PC-3 (cell line): ENCODE measurements around the gene PIK3IP1. TPM values are rescaled to one million over a fixed set of nuclear protein-coding genes. Genes with fewer than 3 reads are reported as not detected.

Experiments
- ATAC-seq: fragments of 200-7000 bp; cut with Tn5 transposase; 2 replicates; pipeline ENCODE4 v1.9.1; 2020; ENCODE audit warnings: mild to moderate bottlenecking, moderate library complexity
- BruUV-seq: library from RNA; stranded (reverse); fragments of 400-500 nt; replicated peaks from 2 replicates; lab custom pipeline; 2021; lab: Mats Ljungman, UMichigan
- CTCF ChIA-PET: fragments of 300-600 bp; sonication (Branson Sonifier 250); formaldehyde crosslinking; loops from one replicate; lab custom pipeline; 2022; ENCODE audit warnings: antibody characterized with exemption; lab: Charles Lee
- POLR2A ChIA-PET: fragments of 300-600 bp; sonication (Branson Sonifier 250); formaldehyde crosslinking; loops from one replicate; lab custom pipeline; 2022; ENCODE audit warnings: antibody characterized with exemption; ENCODE audit not compliant: unreplicated experiment; lab: Charles Lee
- DNase-seq: peaks from one replicate; pipeline ENCODE4 v3.0.0-alpha.2; 2015
- H2AFZ ChIP-seq: fragments of 300-600 bp; sonication (generic); 2 replicates; pipeline ENCODE4 v1.6.0; 2016; ENCODE audit warnings: antibody characterized with exemption, low read length
- H3F3A ChIP-seq: fragments of 300-600 bp; sonication (generic); one replicate; pipeline ENCODE4 v1.6.0; 2017; ENCODE audit warnings: antibody characterized with exemption, low read length, control low read depth, mild to moderate bottlenecking; ENCODE audit not compliant: unreplicated experiment
- H3K27ac ChIP-seq: fragments of 300-600 bp; sonication (generic); 2 replicates; pipeline ENCODE4 v1.5.1; 2016; ENCODE audit warnings: mild to moderate bottlenecking, low read length
- H3K27me3 ChIP-seq: fragments of 300-600 bp; sonication (generic); 2 replicates; pipeline ENCODE4 v1.6.1; 2016; ENCODE audit warnings: low read length, mixed read lengths
- H3K36me3 ChIP-seq: fragments of 300-600 bp; sonication (generic); 2 replicates; pipeline ENCODE4 v1.6.1; 2016; ENCODE audit warnings: low read depth, mixed run types, low read length, mixed read lengths
- H3K4me1 ChIP-seq: fragments of 300-600 bp; sonication (generic); 2 replicates; pipeline ENCODE4 v1.5.1; 2016; ENCODE audit warnings: low read length; ENCODE audit not compliant: insufficient read depth
- H3K4me2 ChIP-seq: fragments of 300-600 bp; sonication (generic); 2 replicates; pipeline ENCODE4 v1.6.0; 2016; ENCODE audit warnings: low read length
- H3K4me3 ChIP-seq: fragments of 300-600 bp; sonication (generic); 2 replicates; pipeline ENCODE4 v1.5.1; 2016; ENCODE audit warnings: mild to moderate bottlenecking, low read length, mixed read lengths
- H3K79me2 ChIP-seq: fragments of 300-600 bp; sonication (generic); 2 replicates; pipeline ENCODE4 v1.6.1; 2017; ENCODE audit warnings: low read length, mixed read lengths
- H3K9ac ChIP-seq: fragments of 300-600 bp; sonication (generic); 2 replicates; pipeline ENCODE4 v1.6.0; 2016; ENCODE audit warnings: mild to moderate bottlenecking, low read length
- H3K9me2 ChIP-seq: fragments of 300-600 bp; sonication (generic); replicated peaks from 2 replicates; pipeline ENCODE4 v1.6.1; 2016; ENCODE audit warnings: mixed run types, low read length, mixed read lengths
- H3K9me3 ChIP-seq: fragments of 300-600 bp; sonication (generic); 2 replicates; pipeline ENCODE4 v1.6.1; 2016; ENCODE audit warnings: low read length, mixed read lengths
- H4K20me1 ChIP-seq: fragments of 300-600 bp; sonication (generic); 2 replicates; pipeline ENCODE4 v1.6.1; 2016; ENCODE audit warnings: low read length, mixed read lengths
- EZH2 ChIP-seq: fragments of 300-600 bp; sonication (generic); IDR thresholded peaks from one replicate; pipeline ENCODE4 v1.6.1; 2017; ENCODE audit warnings: antibody characterized with exemption, mild to moderate bottlenecking, low read length; ENCODE audit not compliant: unreplicated experiment
- EZH2phosphoT487 ChIP-seq: fragments of 300-600 bp; sonication (generic); IDR thresholded peaks from 2 replicates; pipeline ENCODE4 v1.6.1; 2018; ENCODE audit warnings: mild to moderate bottlenecking, antibody characterized with exemption, low read length, borderline replicate concordance
- intact Hi-C: fragments of 100-400 bp; cut with micrococcal nuclease; formaldehyde crosslinking; loops from 2 replicates; pipeline ENCODE4 v1.9.0; 2023
- total RNA-seq: library from RNA; depleted of rRNA; stranded (reverse); fragments of >200 nt; gene quantifications from 2 replicates; pipeline ENCODE4 v1.2.3, GENCODE V29; 2014
- TF ChIP-seq, protein P1 (sequence below): fragments of 300-600 bp; sonication (generic); conservative IDR thresholded peaks from 2 replicates; pipeline ENCODE4 v1.5.1; 2017; ENCODE audit warnings: antibody characterized with exemption, low read depth, mild to moderate bottlenecking, low read length

PIK3IP1 gene
- total RNA-seq, 1 experiment from 2014 or later, result 1.9 TPM

DNA sequence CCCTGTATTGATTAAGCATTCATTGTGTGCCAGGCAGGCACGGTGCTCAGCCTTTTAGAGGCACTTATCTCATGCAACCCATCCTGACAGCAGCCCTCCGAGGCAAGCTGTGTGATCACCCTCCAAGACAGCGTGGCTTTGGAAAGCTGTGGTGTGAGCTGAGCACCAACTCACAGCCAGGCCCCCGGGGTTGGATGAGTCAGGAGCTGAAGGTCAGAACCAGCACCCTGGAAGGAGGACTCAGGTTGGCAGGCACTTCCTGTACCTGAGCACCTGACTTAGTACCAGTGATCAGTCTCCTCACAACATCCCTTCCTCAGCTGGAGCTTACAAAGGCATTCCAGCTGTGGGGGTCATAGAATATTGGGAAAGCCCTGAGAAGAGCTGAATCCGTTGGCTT lies 44.9 kb upstream of the PIK3IP1 start:
- intact Hi-C loops, result no loop called here
- ChIA-PET CTCF (interaction anchor here (0.6 kb wide), 1 partner anchor 25 kb away, joined by 3 read pairs; no protein-coding TSS in a partner anchor), POLR2A (no interaction called here)
- H3K27me3 ChIP-seq, result no peaks in the 10 kb centered on the region
- H3K79me2 ChIP-seq, result peaks cover 25% of the 10 kb centered on the region
- peaks cover 7% of the 10 kb centered on the region for H3K4me1 ChIP-seq
- H3K9ac ChIP-seq, result no peak overlapping the region
- peaks cover 25% of the 10 kb centered on the region for H3K36me3 ChIP-seq
- ATAC-seq (peak; percentile 73), DNase-seq (peak; percentile 51)
- no peaks in the 10 kb centered on the region for H3K9me2 ChIP-seq
- BruUV-seq, result no TSS peak
- no peaks in the 10 kb centered on the region for H3F3A ChIP-seq
- peaks cover 4% of the 10 kb centered on the region; the same call in 1 of the 2 replicates for H4K20me1 ChIP-seq
- TF ChIP-seq EZH2phosphoT487 (no peak), EZH2 (no peak)
- TF ChIP-seq, protein P1, sequence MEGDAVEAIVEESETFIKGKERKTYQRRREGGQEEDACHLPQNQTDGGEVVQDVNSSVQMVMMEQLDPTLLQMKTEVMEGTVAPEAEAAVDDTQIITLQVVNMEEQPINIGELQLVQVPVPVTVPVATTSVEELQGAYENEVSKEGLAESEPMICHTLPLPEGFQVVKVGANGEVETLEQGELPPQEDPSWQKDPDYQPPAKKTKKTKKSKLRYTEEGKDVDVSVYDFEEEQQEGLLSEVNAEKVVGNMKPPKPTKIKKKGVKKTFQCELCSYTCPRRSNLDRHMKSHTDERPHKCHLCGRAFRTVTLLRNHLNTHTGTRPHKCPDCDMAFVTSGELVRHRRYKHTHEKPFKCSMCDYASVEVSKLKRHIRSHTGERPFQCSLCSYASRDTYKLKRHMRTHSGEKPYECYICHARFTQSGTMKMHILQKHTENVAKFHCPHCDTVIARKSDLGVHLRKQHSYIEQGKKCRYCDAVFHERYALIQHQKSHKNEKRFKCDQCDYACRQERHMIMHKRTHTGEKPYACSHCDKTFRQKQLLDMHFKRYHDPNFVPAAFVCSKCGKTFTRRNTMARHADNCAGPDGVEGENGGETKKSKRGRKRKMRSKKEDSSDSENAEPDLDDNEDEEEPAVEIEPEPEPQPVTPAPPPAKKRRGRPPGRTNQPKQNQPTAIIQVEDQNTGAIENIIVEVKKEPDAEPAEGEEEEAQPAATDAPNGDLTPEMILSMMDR, result no peak
- H3K4me2 ChIP-seq, result no peak overlapping the region
- no peak overlapping the region for H2AFZ ChIP-seq
- no peak overlapping the region for H3K4me3 ChIP-seq
- no peak overlapping the region for H3K27ac ChIP-seq
- no peaks in the 10 kb centered on the region for H3K9me3 ChIP-seq

DNA sequence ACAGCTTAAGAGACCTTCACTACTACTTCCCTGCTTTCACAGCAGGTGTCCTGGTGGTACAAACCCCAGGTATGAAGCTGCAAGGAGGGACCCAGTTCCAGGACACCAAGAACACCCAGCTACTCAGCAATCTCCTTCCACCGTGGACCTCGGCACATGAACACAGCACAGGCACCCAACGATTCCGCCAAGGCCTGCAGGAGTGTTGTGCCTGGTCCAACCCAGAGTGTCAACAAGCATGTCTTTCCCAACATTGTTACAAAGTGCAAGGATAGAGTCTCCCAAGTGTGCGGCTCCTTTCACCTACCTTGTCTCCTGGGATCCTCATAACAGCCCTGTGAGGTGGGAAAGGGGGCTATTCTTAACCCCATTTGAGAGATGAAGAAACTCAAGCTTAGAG lies 42.0 kb upstream of the PIK3IP1 start:
- H3K9me2 ChIP-seq, result no peaks in the 10 kb centered on the region
- no peak for TF ChIP-seq EZH2
- TF ChIP-seq, protein P1, result no peak
- TF ChIP-seq EZH2phosphoT487, result no peak
- H3K4me2 ChIP-seq, result no peak overlapping the region
- H2AFZ ChIP-seq, result no peak overlapping the region
- H3K4me3 ChIP-seq, result no peak overlapping the region
- H3K27ac ChIP-seq, result no peak overlapping the region
- DNase-seq, result no peak
- H3K9ac ChIP-seq, result no peak overlapping the region
- H3F3A ChIP-seq, result no peaks in the 10 kb centered on the region
- no peaks in the 10 kb centered on the region for H3K79me2 ChIP-seq
- ATAC-seq, result no peak
- H3K36me3 ChIP-seq, result peaks cover 26% of the 10 kb centered on the region; the same call in 1 of the 2 replicates
- peaks cover 7% of the 10 kb centered on the region for H3K4me1 ChIP-seq
- H4K20me1 ChIP-seq, result no peaks in the 10 kb centered on the region
- intact Hi-C loops, result no loop called here
- POLR2A ChIA-PET, result no interaction called here
- H3K9me3 ChIP-seq, result no peaks in the 10 kb centered on the region
- CTCF ChIA-PET, result no interaction called here
- no peaks in the 10 kb centered on the region for H3K27me3 ChIP-seq
- no TSS peak for BruUV-seq

DNA sequence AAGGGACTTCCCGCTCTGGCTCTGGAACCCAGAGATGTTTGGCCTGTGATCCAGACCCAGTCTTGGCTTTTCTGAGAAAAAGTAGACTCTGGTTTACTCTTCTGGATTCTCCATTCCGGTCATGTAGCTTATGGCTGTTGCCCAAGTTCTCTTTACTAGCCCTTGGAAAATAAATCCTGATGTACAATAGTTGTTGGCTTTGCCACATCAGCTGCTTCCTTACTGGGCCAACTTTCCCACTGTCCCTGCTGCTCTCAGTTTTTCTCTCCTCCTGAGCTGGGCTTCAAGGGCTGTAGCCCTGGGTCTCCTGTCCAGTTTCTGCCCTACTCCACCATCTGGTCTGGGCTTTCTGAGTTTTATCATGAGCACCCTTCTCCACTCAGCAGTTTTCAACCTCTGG lies 41.4 kb upstream of the PIK3IP1 start:
- intact Hi-C loops, result no loop called here
- H3K4me2 ChIP-seq, result no peak overlapping the region
- DNase-seq, result no peak
- no peak overlapping the region for H3K27ac ChIP-seq
- H3K4me3 ChIP-seq, result no peak overlapping the region
- ChIA-PET CTCF (no interaction called here), POLR2A (no interaction called here)
- H2AFZ ChIP-seq, result no peak overlapping the region
- H3K79me2 ChIP-seq, result no peaks in the 10 kb centered on the region
- TF ChIP-seq EZH2phosphoT487, result no peak
- TF ChIP-seq EZH2, result no peak
- TF ChIP-seq, protein P1, result no peak
- no peaks in the 10 kb centered on the region for H3K9me3 ChIP-seq
- BruUV-seq, result no TSS peak
- H3K9ac ChIP-seq, result no peak overlapping the region
- H3K4me1 ChIP-seq, result peaks cover 7% of the 10 kb centered on the region
- H4K20me1 ChIP-seq, result no peaks in the 10 kb centered on the region
- no peaks in the 10 kb centered on the region for H3F3A ChIP-seq
- H3K9me2 ChIP-seq, result no peaks in the 10 kb centered on the region
- H3K36me3 ChIP-seq, result peaks cover 26% of the 10 kb centered on the region; the same call in 1 of the 2 replicates
- ATAC-seq, result no peak
- no peaks in the 10 kb centered on the region for H3K27me3 ChIP-seq
